HG03439 (cell line): Measurements from ENCODE around the gene ZKSCAN1.
"Not testable (repeated sequence)": the region's sequence is repeated elsewhere in the genome, so short reads cannot be mapped to it uniquely, and the experiment has no call there.

Experiments
- ATAC-seq: cut with Tn5 transposase; IDR thresholded peaks from one replicate; pipeline ENCODE4 v1.9.1; 2021; ENCODE audit warnings: mild to moderate bottlenecking, moderate library complexity; ENCODE audit not compliant: unreplicated experiment

The ZKSCAN1 gene

GRCh38 chr7:100000239-100000638 lies 15.2 kb upstream of the ZKSCAN1 start:
- ATAC-seq, result no peak

GRCh38 chr7:100003711-100004661 lies 11.4 kb upstream of the ZKSCAN1 start:
- no peak for ATAC-seq

GRCh38 chr7:100007887-100008286 lies 7.5 kb upstream of the ZKSCAN1 start:
- ATAC-seq, result no peak

GRCh38 chr7:100008525-100008924 lies 6.9 kb upstream of the ZKSCAN1 start:
- ATAC-seq, result no peak

GRCh38 chr7:100009952-100010351 lies 5.4 kb upstream of the ZKSCAN1 start:
- ATAC-seq, result not testable (repeated sequence)

GRCh38 chr7:100010901-100011300 lies 4.5 kb upstream of the ZKSCAN1 start:
- ATAC-seq, result no peak

GRCh38 chr7:100011516-100011915 lies 3.9 kb upstream of the ZKSCAN1 start:
- ATAC-seq, result no peak

- ATAC-seq, result not testable (repeated sequence)
Measured at GRCh38 chr7:100012385-100013327, 2.7 kb upstream of the ZKSCAN1 start.

- ATAC-seq, result no peak
Measured at GRCh38 chr7:100013328-100013676, 2.1 kb upstream of the ZKSCAN1 start.

GRCh38 chr7:100016215-100016901 lies 962 bp downstream of the ZKSCAN1 start:
- ATAC-seq, result no peak

- ATAC-seq, result no peak
Measured at GRCh38 chr7:100017300-100017699, 1.9 kb downstream of the ZKSCAN1 start.

GRCh38 chr7:100017875-100018274 lies 2.5 kb downstream of the ZKSCAN1 start:
- no peak for ATAC-seq

GRCh38 chr7:100019908-100020307 lies 4.5 kb downstream of the ZKSCAN1 start:
- no peak for ATAC-seq

GRCh38 chr7:100021297-100021696 lies 5.9 kb downstream of the ZKSCAN1 start:
- no peak for ATAC-seq

GRCh38 chr7:100022621-100023020 lies 7.2 kb downstream of the ZKSCAN1 start:
- ATAC-seq, result no peak

- ATAC-seq, result no peak
Measured at GRCh38 chr7:100023526-100023925, 8.1 kb downstream of the ZKSCAN1 start.

- ATAC-seq, result no peak
Measured at GRCh38 chr7:100024020-100024619, 8.7 kb downstream of the ZKSCAN1 start.

GRCh38 chr7:100027197-100027596 lies 11.8 kb downstream of the ZKSCAN1 start:
- ATAC-seq, result no peak

- ATAC-seq, result no peak
Measured at GRCh38 chr7:100029596-100029995, 14.2 kb downstream of the ZKSCAN1 start.

- ATAC-seq, result no peak
Measured at GRCh38 chr7:100033526-100033925, 18.1 kb downstream of the ZKSCAN1 start.
